ENCODE data around the gene MATN1. TPM values are rescaled to one million over a fixed set of nuclear protein-coding genes. Genes with fewer than 3 reads are reported as not detected.
A peak's percentile ranks its signal among the peaks of the same experiment; 100 is the strongest.

Gene MATN1
- total RNA-seq, 6 donors from 2014 or later, result 0.15 TPM; not detected in 5

DNA sequence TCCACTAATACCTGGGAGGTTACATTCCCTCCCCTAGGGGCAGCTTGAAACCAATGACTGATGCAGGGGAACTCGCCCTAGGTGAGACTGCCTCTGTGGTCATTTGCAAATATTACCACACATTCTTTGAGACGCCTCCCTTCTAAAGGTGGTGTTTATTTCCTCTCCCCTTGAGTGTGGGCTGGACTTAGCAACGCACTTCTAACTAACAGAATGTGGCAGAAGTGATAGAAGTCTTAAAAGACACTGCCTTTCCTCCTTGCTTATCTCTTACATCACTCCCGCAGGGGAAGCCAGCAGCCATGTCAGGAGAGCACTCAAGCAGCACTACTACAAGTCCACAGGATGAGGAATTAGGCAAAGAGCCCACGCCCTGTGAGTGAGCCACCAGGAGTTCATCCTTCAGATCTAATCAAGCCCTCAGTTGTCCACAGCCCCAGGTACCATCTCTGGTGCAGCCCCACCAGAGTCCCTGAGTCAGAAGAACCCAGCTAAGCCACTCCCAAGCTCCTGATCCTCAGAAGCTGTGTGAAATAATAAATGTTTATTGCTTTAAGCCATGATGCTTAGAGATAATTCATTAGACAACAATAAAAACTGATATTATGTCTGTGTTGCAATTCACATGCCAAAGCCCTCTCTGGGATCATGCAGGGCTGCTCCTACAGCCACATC is 14.8 kb upstream of the MATN1 start:
- Histone ChIP-seq H3K27ac (no peak overlapping the region), H3K36me3 (peaks cover 4 to 85% (median 56%) of the 10 kb centered on the region in 4 donors), H3K4me1 (peaks cover 5 to 16% (median 10%) of the 10 kb centered on the region in 4 donors), H3K4me3 (no peak overlapping the region), H3K9me3 (no peaks in the 10 kb centered on the region), H3K27me3 (no peaks in the 10 kb centered on the region)
- TF ChIP-seq POLR2AphosphoS5 (IDR thresholded peaks at IDR 0.05) (no peak), EP300 (IDR thresholded peaks at IDR 0.05) (no peak), POLR2A (IDR thresholded peaks at IDR 0.05) (no peak)
- TF ChIP-seq, protein P1, sequence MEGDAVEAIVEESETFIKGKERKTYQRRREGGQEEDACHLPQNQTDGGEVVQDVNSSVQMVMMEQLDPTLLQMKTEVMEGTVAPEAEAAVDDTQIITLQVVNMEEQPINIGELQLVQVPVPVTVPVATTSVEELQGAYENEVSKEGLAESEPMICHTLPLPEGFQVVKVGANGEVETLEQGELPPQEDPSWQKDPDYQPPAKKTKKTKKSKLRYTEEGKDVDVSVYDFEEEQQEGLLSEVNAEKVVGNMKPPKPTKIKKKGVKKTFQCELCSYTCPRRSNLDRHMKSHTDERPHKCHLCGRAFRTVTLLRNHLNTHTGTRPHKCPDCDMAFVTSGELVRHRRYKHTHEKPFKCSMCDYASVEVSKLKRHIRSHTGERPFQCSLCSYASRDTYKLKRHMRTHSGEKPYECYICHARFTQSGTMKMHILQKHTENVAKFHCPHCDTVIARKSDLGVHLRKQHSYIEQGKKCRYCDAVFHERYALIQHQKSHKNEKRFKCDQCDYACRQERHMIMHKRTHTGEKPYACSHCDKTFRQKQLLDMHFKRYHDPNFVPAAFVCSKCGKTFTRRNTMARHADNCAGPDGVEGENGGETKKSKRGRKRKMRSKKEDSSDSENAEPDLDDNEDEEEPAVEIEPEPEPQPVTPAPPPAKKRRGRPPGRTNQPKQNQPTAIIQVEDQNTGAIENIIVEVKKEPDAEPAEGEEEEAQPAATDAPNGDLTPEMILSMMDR (IDR thresholded peaks at IDR 0.05), result no peak
- 57 to 62% methylated on average over 4 to 5 of the region's 5 CpGs for WGBS, 2 donors
- ATAC-seq (ENCODE audit: low FRiP score in 2 of 2), result no peak
- no peak for DNase-seq

- WGBS, 2 donors, result 92 to 95% methylated on average over 8 to 14 of the region's 14 CpGs
- H3K36me3 ChIP-seq, result peaks cover 4 to 91% (median 56%) of the 10 kb centered on the region in 4 donors
- H3K27me3 ChIP-seq, result no peaks in the 10 kb centered on the region
- H3K4me1 ChIP-seq, result peaks cover 5 to 13% (median 10%) of the 10 kb centered on the region in 4 donors
- ATAC-seq (ENCODE audit: low FRiP score in 2 of 2) (no peak), DNase-seq (peak in 1 of 2 donors; percentile 38)
- no peak overlapping the region for H3K27ac ChIP-seq
- H3K9me3 ChIP-seq, result no peaks in the 10 kb centered on the region
- no peak overlapping the region for H3K4me3 ChIP-seq
- TF ChIP-seq EP300 (IDR thresholded peaks at IDR 0.05) (no peak), POLR2AphosphoS5 (IDR thresholded peaks at IDR 0.05) (no peak), POLR2A (IDR thresholded peaks at IDR 0.05) (no peak)
- TF ChIP-seq, protein P1 (IDR thresholded peaks at IDR 0.05), result no peak
These were observed 14.1 kb upstream of the MATN1 start for GRCh38 chr1:30737357-30738039.

- no peak for DNase-seq
- H3K36me3 ChIP-seq, result peaks cover 4 to 79% (median 50%) of the 10 kb centered on the region in 4 donors
- WGBS, 2 donors, result 88 to 92% methylated on average over 6 of the region's 6 CpGs
- peaks cover 0 to under 1% (median 0%) of the 10 kb centered on the region in 4 donors for H3K4me1 ChIP-seq
- ATAC-seq (ENCODE audit: low FRiP score in 2 of 2), result no peak
- TF ChIP-seq POLR2A (IDR thresholded peaks at IDR 0.05) (no peak), EP300 (IDR thresholded peaks at IDR 0.05) (no peak), POLR2AphosphoS5 (IDR thresholded peaks at IDR 0.05) (no peak)
- TF ChIP-seq, protein P1 (IDR thresholded peaks at IDR 0.05), result no peak
- no peaks in the 10 kb centered on the region for H3K27me3 ChIP-seq
- H3K4me3 ChIP-seq, result no peak overlapping the region
- H3K27ac ChIP-seq, result no peak overlapping the region
- no peaks in the 10 kb centered on the region for H3K9me3 ChIP-seq
These were observed 12.5 kb upstream of the MATN1 start for GRCh38 chr1:30735668-30736498.

GRCh38 chr1:30735124-30735523 is 11.7 kb upstream of the MATN1 start:
- peaks cover 4 to 75% (median 50%) of the 10 kb centered on the region in 4 donors for H3K36me3 ChIP-seq
- H3K4me1 ChIP-seq, result no peaks in the 10 kb centered on the region
- no peaks in the 10 kb centered on the region for H3K9me3 ChIP-seq
- ATAC-seq (ENCODE audit: low FRiP score in 2 of 2), result peak in 1 of 2 donors; percentile 5
- TF ChIP-seq POLR2A (IDR thresholded peaks at IDR 0.05), result no peak
- no peak for TF ChIP-seq EP300 (IDR thresholded peaks at IDR 0.05)
- TF ChIP-seq, protein P1 (IDR thresholded peaks at IDR 0.05), result no peak
- TF ChIP-seq POLR2AphosphoS5 (IDR thresholded peaks at IDR 0.05), result no peak
- peak in 1 of 2 donors; percentile 68 for DNase-seq
- H3K27ac ChIP-seq, result no peak overlapping the region
- WGBS, 2 donors, result 71 to 83% methylated on average over 5 to 6 of the region's 6 CpGs
- no peaks in the 10 kb centered on the region for H3K27me3 ChIP-seq
- H3K4me3 ChIP-seq, result no peak overlapping the region

Data from upper lobe of left lung (tissue), 6 donors.